ENCODE data around the gene TNFRSF1A.

TNFRSF1A gene

DNA sequence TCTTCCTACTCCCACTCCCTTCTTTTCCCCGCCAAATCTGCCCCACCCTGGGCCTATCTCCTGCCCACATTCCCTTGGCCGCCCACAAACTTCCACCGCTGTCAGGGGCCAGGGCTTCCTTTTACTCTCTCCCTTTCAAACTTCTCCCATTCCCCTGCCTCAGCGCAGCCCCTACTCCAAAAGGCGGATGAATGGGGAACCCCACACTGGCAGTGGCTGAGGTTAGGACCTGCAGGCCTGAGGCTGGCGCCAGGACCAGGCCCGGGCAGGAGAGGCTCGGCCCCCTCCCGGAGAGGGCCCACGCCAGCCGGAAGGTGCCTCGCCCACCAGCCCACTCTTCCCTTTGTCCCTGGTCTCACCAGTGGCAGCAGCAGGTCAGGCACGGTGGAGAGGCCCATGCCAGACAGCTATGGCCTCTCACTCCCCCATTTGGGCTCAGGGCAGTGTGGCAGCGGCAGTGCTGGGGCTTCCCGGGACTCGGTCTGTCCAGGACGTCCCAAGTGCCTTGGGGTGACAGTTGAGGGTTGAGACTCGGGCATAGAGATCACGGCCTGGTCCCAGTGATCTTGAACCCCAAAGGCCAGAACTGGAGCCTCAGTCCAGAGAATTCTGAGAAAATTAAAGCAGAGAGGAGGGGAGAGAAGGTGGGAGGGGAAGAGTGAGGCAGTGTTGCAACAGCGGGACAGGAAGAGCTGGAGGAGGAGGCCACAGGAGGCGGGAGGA is at the start of gene TNFRSF1A:
Gene TNFRSF1A (minus strand): TSS at position 660 of the 723 bp plus-strand sequence. CDS start 262 bp downstream, at position 398.
- DNase-seq = no peak

DNA sequence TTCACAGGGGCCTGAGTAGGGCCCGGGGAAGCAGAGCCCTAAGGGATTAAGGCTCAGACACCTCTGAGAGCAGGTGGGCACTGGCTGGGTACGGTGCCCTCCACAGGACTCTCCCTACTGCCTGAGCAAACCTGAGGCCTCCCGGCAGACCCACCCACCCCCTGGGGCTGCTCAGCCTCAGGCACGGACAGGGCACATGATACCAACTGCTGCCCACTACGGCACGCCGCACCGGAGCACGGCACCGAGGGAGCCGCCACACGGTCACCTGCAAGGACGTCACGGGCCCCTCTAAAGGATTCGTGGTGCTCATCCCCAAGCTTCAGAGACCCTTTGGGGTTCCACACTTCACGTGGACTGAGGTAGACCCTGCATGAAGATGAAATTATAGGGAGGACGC is 49.1 kb upstream of the TNFRSF1A start:
- DNase-seq = no peak

DNA sequence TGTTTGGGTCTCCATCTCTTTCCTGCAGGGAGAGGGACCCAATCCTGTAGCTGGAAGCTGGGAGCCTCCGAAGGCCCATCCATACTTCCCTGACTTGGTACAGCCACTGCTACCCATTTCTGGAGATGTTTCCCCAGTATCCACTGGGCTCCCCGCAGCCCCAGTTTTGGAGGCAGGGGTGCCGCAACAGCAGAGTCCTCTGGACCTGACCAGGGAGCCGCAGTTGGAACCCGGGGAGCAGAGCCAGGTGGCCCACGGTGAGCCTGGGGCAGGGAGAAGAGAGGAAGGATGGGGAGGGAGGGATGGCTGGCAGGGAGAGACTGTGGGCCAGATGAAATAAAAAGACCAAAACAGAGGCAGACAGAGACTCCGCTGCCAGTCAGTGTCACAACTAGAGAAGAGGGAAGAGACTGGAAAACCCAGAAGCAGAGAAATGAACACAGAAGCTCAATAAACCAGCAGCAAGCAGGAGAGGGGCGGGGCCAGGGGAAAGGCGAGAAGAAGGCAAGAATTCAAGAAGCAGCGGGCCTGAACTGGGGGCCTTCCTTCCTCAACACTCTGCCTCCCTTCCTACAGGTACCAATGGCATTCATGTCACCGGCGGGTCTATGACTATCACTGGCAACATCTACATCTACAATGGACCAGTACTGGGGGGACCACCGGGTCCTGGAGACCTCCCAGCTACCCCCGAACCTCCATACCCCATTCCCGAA is 48.4 kb upstream of the TNFRSF1A start:
- no peak for DNase-seq

DNA sequence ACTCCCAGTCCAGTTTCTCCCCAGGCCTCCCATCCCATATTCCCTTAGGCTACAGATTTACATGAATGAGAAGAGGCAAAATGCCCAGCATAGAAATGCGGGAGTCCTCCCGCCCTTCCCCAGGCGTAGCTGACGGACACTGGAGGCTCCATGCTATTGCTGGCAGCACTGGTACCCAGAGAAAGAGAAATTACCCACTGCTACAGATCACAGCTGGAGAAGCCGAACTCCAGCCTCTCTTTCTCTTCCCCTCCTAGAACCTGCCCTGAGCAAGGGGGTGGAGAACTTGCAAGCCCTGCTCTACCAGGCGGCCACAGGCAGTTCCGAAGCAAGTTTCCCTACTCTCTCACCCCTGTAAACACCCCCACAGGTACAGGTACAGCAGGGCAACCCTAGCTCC is 45.7 kb upstream of the TNFRSF1A start:
- no peak for DNase-seq

DNA sequence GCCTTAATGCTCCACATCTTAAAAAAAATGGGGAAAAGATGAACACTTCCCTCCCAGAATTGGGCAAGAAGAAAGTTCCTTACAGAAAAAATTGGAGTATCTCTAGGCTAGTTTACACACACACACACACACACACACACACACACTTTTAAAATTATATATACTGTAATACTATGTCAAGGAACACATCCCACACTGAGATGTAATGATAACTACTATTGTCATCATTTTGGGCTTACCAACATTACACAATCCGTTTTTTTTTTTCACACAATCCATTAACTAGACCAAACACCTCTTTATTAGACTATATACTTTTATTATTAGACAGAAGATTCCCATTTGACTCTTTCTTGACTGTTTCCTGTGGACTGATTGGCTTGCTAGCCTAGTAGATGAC is 44.6 kb upstream of the TNFRSF1A start:
- DNase-seq = no peak

DNA sequence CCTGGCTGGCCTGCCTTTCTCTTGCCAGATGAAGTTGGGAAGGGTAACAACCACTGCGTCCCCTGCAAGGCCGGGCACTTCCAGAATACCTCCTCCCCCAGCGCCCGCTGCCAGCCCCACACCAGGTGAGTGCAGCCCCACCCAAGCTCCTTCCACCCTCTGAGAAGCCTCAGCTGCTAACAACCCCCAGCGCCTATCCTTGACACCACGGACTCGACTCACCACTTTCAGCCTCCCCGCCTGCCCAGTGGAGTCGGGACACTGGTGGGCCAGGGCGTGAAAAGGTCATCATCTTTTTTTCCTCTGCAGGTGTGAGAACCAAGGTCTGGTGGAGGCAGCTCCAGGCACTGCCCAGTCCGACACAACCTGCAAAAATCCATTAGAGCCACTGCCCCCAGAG is 44.2 kb upstream of the TNFRSF1A start:
- no peak for DNase-seq

DNA sequence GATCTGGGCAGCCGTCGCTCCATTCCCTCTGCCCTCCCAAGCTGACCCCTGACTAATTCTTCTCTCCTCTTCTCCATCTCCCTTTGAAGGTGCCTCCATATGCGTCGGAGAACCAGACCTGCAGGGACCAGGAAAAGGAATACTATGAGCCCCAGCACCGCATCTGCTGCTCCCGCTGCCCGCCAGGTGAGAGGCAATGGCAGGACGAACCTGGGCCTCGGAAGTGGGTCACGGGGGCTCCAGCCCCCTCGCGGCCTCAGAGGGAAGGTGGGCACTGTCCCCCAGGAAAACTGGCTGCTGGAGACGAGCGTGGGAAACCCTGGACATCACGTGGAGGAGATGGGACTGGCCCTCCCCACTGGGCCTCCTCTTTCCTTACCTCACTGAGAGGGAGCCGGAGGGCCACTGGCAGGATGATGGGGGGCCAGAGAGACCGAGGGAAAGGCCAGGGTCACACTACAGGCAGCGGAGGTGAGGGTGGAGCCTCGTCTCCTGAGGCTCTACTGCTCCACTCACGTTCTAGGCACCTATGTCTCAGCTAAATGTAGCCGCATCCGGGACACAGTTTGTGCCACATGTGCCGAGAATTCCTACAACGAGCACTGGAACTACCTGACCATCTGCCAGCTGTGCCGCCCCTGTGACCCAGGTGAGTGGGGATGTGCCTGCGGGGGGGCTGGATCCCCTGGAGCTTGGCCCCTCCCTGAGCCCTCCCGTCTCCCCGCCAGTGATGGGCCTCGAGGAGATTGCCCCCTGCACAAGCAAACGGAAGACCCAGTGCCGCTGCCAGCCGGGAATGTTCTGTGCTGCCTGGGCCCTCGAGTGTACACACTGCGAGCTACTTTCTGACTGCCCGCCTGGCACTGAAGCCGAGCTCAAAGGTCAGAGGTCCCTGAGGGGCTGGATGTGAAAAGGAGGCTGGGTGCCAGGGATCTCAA is 42.9 kb upstream of the TNFRSF1A start:
- no peak for DNase-seq

DNA sequence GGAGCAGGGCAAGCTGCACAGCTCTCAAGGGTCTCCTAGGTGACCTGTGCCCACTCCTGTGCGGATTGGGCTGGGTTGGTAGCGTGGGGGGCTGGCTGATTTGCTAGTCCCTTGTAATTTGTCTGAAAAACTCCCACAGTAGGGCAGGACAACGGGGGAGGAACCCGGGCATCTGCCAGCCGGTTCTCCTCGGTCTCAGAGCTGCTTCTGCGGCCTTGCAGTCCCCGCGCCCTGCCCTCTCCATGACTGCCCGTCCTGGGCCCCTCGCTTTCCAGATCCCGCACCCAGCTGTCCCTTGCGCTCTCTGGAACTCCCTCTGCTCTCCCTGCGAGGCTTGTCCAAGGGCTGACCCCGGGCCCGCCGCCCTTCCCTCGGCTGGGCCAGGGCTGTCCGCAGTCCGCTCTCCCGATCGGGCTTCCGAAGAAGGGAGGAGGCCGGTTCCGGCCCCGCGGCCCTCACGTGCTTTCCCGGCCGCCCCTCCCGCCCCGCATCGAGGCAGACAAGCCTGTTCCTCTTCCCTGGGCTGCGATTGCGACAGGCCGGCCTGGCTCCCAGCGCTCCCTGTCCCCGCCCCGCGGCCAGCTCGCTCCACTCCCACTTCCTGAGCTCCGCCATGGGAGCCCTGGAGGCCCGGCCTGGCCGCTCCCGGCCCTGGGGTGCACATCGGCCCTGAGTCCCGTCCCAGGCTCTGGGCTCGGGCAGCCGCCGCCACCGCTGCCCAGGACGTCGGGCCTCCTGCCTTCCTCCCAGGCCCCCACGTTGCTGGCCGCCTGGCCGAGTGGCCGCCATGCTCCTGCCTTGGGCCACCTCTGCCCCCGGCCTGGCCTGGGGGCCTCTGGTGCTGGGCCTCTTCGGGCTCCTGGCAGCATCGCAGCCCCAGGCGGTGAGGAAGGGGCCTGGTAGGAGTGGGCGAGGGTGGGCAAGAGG is 42.0 kb upstream of the TNFRSF1A start, which contains the start of gene LTBR:
Gene LTBR (plus strand): TSS at position 591 of the 927 bp plus-strand sequence. CDS start 197 bp downstream, at position 788.
- DNase-seq = peak; percentile 53

DNA sequence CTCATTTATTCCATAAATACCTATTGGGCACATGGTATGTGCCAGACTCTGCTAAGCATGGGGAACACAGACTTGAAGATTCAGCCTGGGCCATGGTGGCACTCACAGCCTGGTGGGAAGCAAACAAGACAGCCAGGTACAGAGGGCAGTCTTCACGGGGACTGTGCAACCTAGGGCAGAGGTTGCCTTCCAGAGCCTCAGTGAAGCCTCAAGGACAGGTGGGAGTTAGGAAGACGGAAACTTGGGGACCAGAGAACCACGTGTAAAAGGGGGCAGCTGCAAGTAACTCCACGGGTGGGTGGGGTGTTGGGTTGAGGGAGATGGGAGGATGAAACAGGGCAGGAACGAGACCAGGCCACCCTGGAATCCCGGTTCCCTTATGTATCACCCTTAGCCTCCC is 41.1 kb upstream of the TNFRSF1A start:
- no peak for DNase-seq

DNA sequence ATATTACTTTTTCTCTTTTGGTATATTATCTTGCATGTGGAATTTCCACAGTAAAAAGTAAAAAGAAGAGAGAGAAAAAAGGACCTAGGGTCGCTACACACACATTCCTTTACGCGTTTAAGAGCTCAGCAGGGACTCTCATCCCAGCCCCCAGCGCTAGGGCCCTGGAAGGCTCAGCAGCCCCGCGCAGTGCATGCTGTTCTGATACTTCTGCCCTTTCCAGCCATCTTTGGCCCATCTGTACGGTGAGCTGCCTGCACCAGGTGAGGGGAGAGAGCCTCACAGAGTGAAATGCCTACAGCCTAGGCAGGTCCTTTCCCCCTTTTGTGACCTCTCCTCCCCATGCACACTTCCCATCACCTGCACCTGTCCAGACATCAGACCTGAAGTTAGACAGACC is 40.5 kb upstream of the TNFRSF1A start:
- DNase-seq = no peak

DNA sequence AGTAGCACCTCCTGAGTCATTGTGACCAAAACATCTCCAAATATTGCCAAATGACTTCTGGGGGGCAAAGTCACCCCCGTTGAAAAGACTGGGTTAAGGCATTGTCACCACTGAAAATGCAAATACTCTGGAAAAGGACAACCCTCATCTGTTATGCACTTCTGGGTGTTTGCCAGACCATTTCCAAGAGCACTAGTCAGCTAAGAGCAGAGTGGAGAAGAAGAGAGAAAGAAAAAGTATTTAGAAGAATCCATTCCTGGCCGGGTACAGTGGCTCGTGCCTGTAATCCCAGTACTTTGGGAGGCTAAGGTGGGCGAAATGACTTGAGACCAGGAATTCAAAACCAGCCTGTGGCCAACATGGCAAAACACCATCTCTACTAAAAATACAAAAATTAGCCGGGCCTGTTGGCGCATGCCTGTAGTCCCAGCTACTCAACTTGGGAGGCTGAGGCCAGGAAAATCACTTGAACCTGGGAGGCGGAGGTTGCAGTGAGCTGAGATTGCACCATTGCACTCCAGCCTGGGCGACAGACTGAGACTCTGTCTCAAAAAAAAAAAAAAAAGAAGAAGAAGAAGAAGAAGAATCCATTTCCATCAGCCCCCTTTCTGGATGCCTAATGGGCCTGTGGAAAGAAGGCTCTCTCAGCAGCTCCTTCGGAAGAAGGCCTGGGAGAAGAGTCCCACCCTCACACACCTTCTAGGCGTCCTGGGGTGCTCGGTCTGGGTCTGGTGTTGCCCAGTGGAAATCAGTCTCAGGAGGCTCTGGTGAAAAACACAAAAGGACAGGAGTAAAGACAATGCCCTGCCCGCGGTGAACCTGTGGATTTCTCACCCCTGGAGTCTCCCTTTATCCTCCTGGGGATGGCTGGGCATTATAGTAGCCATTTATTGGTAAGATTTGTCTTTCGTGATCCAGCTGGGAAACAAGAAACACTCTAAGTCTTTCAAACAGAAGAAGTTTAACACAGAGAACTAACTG is 38.6 kb upstream of the TNFRSF1A start:
- DNase-seq = no peak

DNA sequence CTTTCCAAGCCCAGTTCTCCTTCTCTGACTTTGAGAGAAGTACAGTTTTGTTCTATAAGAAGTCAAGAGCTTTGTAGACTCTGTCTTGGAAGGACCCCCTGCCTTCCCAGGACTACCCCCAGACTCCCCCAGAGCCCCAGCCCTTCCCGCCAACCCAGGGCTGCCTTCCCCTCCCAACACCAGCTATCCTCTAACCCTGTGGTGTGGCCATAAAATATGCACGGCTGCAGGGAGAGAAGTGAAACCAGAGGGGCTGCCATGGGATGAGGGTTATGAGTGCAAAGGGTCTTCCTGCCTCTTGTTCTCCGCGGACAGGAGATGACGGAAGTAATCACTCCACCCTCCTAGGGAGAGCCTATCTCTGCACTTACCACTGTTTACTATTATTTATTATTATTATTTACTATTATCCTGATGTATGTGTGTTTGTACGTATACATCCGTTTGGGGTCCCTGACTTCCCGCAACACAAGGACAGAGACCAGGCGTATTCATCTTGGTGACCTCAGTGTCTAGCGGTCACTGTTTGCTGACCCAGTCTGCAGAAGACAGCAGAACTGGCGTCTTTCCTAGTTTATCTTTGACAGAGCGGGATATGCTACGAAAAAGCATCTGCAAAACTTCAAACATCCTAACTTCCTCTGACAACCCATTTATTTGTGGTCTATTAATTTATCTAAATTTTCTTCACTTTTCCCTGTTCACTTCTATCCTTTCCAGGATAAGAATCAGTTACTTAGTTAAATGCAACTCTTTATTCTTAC is 37.0 kb upstream of the TNFRSF1A start:
- DNase-seq = no peak

DNA sequence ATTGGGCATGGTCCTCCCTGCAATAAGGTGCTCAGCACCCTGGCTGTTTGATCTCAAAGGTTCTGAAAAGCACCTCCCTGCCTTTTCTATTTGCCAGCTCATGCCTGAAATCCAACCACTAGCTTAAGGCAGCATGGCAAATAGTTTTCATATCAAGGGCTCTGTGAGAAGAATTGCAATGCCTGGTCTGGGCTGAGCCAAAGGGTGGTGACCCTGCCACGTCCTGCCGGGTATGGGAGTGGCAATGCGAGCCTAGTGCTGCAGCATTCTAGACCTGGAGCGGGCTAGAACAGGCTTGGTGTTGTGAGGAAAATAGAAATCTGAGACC is 35.8 kb upstream of the TNFRSF1A start:
- no peak for DNase-seq

DNA sequence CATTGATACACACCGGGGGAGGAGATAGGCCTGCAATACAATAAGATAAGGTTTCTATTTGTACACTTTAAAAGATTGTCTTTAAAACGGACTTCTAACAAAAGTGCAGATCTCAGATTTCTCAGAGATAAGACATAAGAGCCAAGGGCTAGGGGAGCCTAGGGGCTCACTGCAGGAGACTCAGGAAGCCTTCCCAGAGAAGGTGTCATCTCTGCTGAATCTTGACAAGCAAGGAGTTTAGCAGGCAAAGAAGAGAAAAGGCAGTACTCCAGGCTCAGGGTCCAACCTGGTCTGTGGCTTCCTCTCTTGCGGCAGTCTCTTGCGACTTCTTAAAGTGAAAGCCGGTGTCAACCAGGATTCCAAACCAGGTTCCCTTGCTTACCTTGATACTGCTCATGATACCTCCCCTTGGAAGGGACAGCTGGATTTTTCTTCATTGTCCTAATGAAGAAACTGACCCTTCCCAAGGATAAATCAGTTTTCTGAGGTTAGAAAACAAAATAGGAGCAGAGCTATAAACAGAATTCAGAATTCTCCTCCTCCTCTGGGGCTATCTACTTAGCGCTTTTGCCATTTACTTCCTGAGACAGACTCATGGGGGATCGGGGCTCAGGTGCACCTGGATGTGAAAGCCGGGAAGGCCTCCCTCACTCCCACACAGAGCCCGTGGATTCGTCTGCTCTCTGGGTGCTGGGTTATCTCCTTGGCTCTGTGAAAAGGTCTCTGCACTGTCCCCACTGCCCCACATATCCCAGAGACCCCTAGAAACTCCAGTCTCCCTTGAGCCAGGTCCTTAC is 35.2 kb upstream of the TNFRSF1A start:
- no peak for DNase-seq

DNA sequence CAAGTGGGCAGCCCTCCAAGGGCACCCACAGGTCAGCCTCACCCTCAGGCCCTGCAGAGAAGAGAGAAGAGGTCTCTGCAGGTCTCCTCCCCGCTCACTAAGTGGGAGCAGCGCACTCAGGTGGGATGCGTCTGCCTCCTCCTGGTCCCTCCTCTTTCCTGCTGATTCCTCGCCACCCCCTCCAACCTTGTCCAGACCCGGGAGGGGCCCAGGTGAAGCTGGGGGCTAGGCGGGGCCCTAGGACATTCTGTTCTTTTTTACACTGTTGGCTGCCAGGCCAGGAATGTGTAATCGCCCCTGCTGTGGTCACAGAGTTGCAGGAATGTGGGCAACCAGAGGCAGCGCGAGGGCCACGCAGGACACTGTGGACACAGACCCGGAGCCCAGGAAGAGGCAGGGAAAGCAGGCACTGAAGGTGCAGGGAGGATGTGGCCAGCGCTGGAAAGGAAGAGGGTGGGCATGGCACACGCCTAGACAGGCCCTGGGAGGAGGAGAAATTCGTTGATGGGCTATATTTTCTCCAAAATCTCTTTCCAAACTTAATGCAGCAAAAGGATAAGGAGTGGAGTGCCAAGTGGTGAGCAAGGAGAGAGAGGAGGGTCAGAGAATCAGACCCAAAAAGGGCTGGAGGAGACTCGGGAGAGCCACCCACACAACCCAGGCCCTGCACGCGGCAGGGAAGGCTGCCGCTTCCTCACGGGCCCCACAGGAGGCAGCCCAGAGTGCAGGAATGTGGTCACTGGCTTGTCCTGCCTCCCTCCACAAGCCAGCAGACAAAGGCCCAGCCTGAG is 34.4 kb upstream of the TNFRSF1A start:
- DNase-seq = no peak

DNA sequence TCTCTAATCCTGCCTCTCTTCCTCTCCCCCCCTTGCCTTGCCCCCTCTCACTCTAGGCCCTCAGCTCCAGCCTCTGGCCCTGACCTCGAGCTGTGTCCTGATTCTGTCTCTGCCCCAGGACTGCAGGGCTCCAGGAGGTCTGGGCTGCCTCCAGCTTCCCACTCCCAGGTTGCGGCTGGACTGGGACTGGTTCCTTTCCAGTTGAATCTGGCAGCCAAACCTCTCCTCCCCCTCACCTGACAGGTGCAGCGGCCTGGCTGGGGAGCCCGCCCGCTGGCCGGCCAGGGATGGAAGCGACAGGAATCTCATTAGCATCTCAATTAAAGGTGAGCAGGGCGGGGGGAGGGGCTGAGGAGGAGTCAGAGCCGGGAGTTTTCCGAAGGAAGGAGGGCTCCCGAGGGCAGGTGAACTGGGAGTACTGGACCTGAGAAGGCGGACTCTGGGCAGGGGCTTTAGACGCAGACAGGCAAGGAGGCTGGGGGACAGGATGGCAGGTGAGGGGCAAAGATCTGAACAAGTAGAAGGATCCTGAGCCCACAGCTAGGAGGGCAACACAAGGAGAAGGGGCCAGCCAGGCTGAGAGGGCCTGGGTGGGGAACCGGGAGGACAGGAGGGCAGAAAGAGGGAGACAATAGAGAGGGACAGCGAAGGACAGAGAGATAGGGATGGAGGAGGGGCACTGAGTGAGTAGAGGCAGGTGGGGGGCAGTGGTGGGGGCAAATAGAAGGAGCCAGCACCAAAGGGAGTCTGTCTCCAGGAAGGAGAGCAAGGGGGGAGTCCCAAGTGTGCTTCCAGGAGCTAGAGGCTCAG is 33.6 kb upstream of the TNFRSF1A start, which contains the start of gene SCNN1A:
Gene SCNN1A (minus strand): TSS at position 295 of the 810 bp plus-strand sequence. CDS start 780 bp downstream, outside the sequence.
- no peak for DNase-seq

DNA sequence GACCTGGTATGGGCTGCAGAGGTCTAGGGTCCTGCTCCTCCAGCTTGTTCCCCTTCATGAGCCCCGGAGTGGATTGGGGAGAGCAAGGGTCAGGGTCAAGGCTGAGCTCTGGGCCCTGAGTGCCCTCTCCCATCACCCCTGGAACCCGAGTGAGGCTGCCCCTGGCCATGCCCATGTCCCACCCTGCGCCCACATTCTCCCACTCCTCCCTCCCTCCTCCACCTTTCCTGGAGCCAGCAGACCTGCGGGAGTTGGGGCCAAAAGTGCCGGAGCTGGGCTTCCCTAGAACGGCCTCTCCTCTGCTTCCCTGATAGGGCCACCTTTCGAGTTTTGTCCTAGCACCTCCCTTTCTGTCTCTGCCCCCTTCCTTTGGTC is 32.9 kb upstream of the TNFRSF1A start:
- DNase-seq = no peak
